Adrenal gland (tissue), 12 donors: ENCODE measurements around the gene CAV2. TPM values are rescaled to one million over a fixed set of nuclear protein-coding genes. Genes with fewer than 3 reads are reported as not detected.

Experiments used
- DNase-seq, 7 donors: peaks; one replicate each; pipeline ENCODE4 v3.0.0-alpha.2; 2019 to 2020
- H3K27ac ChIP-seq, 5 donors: fragments of 200-600 bp; sonication (generic) in 4 of 5; 1 replicate in 3 of 5; 2 replicates in 2 of 5; pipeline versions ENCODE4 v1.5.1 to v1.8.0; 2016 to 2020; ENCODE audit warnings: mild to moderate bottlenecking in 1 of 5
- H3K27me3 ChIP-seq: fragments of 200-600 bp; 2 replicates; pipeline ENCODE4 v1.8.0; 2021
- H3K36me3 ChIP-seq, 2 donors: fragments of 200-600 bp; replicated peaks in 1 of 2; 1 replicate in 1 of 2; 2 replicates in 1 of 2; pipeline versions ENCODE4 v1.5.1 to v1.8.0; 2018 to 2022
- H3K4me1 ChIP-seq, 2 donors: fragments of 200-600 bp; replicated peaks in 1 of 2; 1 replicate in 1 of 2; 2 replicates in 1 of 2; pipeline versions ENCODE4 v1.5.1 to v1.8.0; 2018 to 2021
- H3K4me3 ChIP-seq, 4 donors: fragments of 200-600 bp; sonication (generic) in 3 of 4; one replicate each; pipeline ENCODE4 v1.5.1; 2016 to 2018
- H3K9me3 ChIP-seq, 3 donors: fragments of 200-600 bp; sonication (generic) in 1 of 3; replicated peaks in 1 of 3; 1 replicate in 2 of 3; 2 replicates in 1 of 3; pipeline versions ENCODE4 v1.5.1 to v1.8.0; 2016 to 2021
- POLR2A ChIP-seq, 2 donors: fragments of 450-650 bp; IDR thresholded peaks; one replicate each; pipeline ENCODE4 v1.6.1; 2017; ENCODE audit warnings: antibody characterized with exemption in 2 of 2, mild to moderate bottlenecking in 2 of 2, moderate library complexity in 1 of 2
- WGBS, 4 donors: extraction: QIAGEN DNeasy Blood & Tissue Kit in 2 of 4; methylation state at CpG; one replicate each; pipeline versions ENCODE4 v1.1.5 to v1.1.7; 2013 to 2017; 5-methylcytosine and 5-hydroxymethylcytosine counted together
- intact Hi-C, 2 donors: fragments of 100-400 bp; cut with DNase I; formaldehyde crosslinking; loops; one replicate each; pipeline versions ENCODE4 v1.14.1 to v1.15.0; 2022 to 2023
- polyA plus RNA-seq, 3 donors: library from polyadenylated mRNA; stranded (reverse); fragments of 200-250 nt in 2 of 3; fragments of 350-450 nt in 1 of 3; fragmentation: Illumina TruSeq in 1 of 3; extraction: RNeasy Lipid Tissue Mini Kit (QIAGEN cat#74804) in 1 of 3; gene quantifications; one replicate each; pipeline ENCODE4 v1.2.3, GENCODE V29; 2013 to 2014
- total RNA-seq, 9 donors: library from RNA; depleted of rRNA in 4 of 9; stranded (reverse); fragments of >200 nt in 4 of 9; fragments of 120-200 nt in 1 of 9; fragmentation: NEBNext Ultra II Directional in 1 of 9; extraction: Animal tissue kit (Norgen Biotek cat#: 25700) in 1 of 9; gene quantifications; one replicate each; pipeline versions ENCODE4 v1.1.0 to v1.2.4, GENCODE V29; 2013 to 2023
- TF ChIP-seq, protein P1 (sequence below), 6 experiments: fragments of 450-650 bp in 4 of 6; fragments of 200-600 bp in 2 of 6; sonication (generic) in 1 of 6; IDR thresholded peaks; 1 replicate in 5 of 6; 2 replicates in 1 of 6; pipeline versions ENCODE4 v1.5.1 to v1.8.0; 2016 to 2021; ENCODE audit warnings: antibody characterized with exemption in 6 of 6, mild to moderate bottlenecking in 2 of 6, moderate library complexity in 1 of 6
- donor health status: healthy with polysubstance abuse.
- donor health status: Bipolar disorder and iron deficiency.
- donor health status: DM: yes; HTN: yes; CAD: no.
- donor health status: DM: no; HTN: no; CAD: no.
- donor health status: DM: no; HTN: no; CAD: no.
- donor health status: DM: yes; HTN: yes; CAD: no.

The CAV2 gene
- total and polyA plus RNA-seq, 12 donors: 9.8 to 40.2 (median 16.1) TPM

DNA sequence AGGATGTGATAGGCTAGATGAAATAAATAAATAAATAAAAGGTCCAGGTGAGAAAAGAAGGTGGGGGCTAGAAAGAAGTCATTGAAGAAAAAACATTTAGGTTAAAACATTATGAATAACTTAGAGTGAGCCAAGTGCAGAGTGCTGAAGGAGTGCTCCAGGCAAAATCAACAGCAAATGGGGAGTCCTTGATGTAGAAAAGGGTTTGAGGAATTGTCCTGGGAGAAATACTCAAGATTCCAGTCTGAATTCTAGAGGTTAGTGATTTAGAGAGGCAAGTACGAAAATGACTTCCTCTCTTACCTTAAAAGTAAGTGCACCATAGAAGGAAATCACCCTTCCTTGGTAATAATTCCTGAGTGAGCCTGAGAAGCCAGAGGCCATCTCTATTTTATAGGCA is 44.9 kb downstream of the CAV2 start:
- H3K27ac ChIP-seq: no peak overlapping the region
- no peaks in the 10 kb centered on the region for H3K27me3 ChIP-seq

DNA sequence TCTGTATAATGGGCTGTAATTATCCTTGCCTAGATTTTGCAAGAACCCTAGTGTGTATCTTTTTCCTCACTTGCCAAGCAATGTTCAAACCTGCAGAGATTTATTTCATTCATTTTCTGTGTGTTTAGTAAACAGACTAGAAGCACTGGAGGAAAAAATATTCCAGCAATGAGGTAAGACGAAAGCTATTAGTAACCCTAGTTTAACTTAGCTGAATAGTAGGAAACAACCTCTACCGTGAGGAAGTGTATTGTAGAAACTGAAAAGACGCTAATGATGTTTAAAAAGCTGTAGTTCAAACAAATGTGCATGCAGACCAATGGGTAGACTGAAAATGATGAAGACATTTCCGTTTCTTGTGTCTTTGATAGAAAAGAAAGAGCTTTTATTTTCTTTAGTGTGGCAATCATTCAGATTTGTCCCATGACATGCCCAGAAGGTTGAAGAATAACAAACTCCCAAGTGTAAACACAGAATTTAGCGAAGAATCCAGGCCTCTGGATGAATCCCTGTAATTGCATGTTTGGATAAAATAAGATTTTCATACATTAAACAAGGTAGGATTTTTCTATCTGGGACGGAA is 46.0 kb downstream of the CAV2 start:
- DNase-seq: no peak
- Histone ChIP-seq H3K4me1 (no peaks in the 10 kb centered on the region), H3K9me3 (no peaks in the 10 kb centered on the region), H3K27me3 (no peaks in the 10 kb centered on the region), H3K4me3 (no peak overlapping the region), H3K27ac (no peak overlapping the region), H3K36me3 (no peaks in the 10 kb centered on the region)
- intact Hi-C loops: no loop called here
- 80 to 87% (median 84%) methylated on average over 6 of the region's 6 CpGs for WGBS, 4 donors
- TF ChIP-seq, protein P1, sequence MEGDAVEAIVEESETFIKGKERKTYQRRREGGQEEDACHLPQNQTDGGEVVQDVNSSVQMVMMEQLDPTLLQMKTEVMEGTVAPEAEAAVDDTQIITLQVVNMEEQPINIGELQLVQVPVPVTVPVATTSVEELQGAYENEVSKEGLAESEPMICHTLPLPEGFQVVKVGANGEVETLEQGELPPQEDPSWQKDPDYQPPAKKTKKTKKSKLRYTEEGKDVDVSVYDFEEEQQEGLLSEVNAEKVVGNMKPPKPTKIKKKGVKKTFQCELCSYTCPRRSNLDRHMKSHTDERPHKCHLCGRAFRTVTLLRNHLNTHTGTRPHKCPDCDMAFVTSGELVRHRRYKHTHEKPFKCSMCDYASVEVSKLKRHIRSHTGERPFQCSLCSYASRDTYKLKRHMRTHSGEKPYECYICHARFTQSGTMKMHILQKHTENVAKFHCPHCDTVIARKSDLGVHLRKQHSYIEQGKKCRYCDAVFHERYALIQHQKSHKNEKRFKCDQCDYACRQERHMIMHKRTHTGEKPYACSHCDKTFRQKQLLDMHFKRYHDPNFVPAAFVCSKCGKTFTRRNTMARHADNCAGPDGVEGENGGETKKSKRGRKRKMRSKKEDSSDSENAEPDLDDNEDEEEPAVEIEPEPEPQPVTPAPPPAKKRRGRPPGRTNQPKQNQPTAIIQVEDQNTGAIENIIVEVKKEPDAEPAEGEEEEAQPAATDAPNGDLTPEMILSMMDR (IDR thresholded peaks at IDR 0.05): no peak
- no peak for TF ChIP-seq POLR2A (IDR thresholded peaks at IDR 0.05)

More for the DNA sequence above, 44.9 kb downstream of the CAV2 start:
- no peaks in the 10 kb centered on the region for H3K9me3 ChIP-seq
- H3K4me1 ChIP-seq: no peaks in the 10 kb centered on the region
- no peaks in the 10 kb centered on the region for H3K36me3 ChIP-seq
- no peak overlapping the region for H3K4me3 ChIP-seq
- WGBS, 4 donors: 68 to 90% (median 85%) methylated on average over 1 of the region's 1 CpG
- intact Hi-C loops: no loop called here
- no peak for DNase-seq
- TF ChIP-seq POLR2A (IDR thresholded peaks at IDR 0.05): no peak
- TF ChIP-seq, protein P1 (IDR thresholded peaks at IDR 0.05): no peak

DNA sequence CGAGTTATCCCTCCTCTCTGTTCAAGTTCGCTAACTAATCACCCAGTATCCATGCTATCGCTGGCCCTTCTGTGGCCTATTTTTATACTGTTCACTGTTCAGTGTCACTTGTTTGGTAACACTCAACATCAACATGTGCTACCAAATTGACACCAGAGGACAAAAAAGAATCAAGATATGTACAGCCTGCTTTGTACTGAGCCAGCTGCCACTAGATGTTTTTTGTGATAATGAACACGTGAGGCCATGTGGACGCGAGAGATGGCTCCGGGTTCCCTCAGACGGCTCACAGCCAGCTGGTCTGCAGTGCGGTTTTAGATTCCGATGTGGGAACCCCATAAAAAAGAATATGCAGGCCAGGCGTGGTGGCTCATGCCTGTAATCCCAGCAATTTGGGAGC is 46.5 kb downstream of the CAV2 start:
- Histone ChIP-seq H3K4me1 (no peaks in the 10 kb centered on the region), H3K4me3 (no peak overlapping the region), H3K36me3 (no peaks in the 10 kb centered on the region), H3K9me3 (no peaks in the 10 kb centered on the region), H3K27me3 (no peaks in the 10 kb centered on the region), H3K27ac (no peak overlapping the region)
- no peak for DNase-seq
- 78 to 91% (median 89%) methylated on average over 11 of the region's 11 CpGs for WGBS, 4 donors
- intact Hi-C loops: no loop called here
- TF ChIP-seq, protein P1 (IDR thresholded peaks at IDR 0.05): no peak
- TF ChIP-seq POLR2A (IDR thresholded peaks at IDR 0.05): no peak

DNA sequence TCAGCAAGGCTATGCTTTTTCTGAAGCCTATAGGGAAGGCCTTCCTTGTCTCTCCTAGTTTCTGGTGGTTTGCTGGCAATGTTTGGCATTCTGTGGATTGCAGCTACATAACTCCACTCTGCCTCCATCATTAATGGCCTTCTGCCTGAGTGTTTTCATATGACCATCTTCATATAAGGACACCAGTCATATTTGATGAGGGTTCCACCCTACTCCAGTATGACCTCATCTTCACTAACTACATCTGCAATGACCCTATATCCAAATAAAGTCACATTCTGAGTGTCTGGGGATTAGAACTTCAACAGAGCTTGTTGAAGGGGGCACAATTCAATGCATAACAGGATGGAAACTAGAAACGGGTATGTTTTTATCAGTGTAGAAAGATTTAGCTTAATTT is 47.4 kb downstream of the CAV2 start:
- H3K4me1 ChIP-seq: no peaks in the 10 kb centered on the region
- H3K27ac ChIP-seq: no peak overlapping the region
- 56 to 88% (median 71%) methylated on average over 1 of the region's 1 CpG for WGBS, 4 donors
- H3K36me3 ChIP-seq: no peaks in the 10 kb centered on the region
- H3K27me3 ChIP-seq: no peaks in the 10 kb centered on the region
- intact Hi-C loops: no loop called here
- H3K9me3 ChIP-seq: no peaks in the 10 kb centered on the region
- no peak for DNase-seq
- no peak overlapping the region for H3K4me3 ChIP-seq
- TF ChIP-seq, protein P1 (IDR thresholded peaks at IDR 0.05): no peak
- no peak for TF ChIP-seq POLR2A (IDR thresholded peaks at IDR 0.05)
